GM19240 (cell line): Measurements from ENCODE around the gene PYGB.

Experiments used
- DNase-seq: peaks from one replicate; pipeline ENCODE4 v3.0.0; 2011; ENCODE audit warnings: low spot score; ENCODE audit not compliant: insufficient read length

The PYGB gene

DNA sequence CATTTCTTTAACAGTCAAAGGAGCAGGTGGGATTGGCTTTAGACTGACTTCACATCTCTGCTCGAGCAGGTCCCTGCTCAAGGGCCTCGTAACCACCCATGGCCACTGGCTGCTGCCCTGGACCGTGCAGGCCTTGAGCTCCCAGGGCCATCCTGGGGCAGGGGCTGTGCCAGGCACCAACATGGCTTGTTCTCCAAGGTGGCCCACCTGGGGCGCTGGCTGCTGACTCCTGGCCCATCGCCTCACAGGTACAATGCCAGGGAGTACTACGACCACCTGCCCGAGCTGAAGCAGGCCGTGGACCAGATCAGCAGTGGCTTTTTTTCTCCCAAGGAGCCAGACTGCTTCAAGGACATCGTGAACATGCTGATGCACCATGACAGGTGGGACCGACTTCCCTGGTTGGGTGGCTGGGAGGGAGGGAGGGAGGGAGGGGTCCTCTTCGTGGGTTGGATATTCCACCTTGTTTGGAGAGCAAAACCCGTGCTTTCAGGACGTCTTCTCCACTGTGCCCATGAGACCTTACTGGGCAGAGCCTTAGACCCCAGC lies 46.1 kb downstream of the PYGB start:
- no peak for DNase-seq

DNA sequence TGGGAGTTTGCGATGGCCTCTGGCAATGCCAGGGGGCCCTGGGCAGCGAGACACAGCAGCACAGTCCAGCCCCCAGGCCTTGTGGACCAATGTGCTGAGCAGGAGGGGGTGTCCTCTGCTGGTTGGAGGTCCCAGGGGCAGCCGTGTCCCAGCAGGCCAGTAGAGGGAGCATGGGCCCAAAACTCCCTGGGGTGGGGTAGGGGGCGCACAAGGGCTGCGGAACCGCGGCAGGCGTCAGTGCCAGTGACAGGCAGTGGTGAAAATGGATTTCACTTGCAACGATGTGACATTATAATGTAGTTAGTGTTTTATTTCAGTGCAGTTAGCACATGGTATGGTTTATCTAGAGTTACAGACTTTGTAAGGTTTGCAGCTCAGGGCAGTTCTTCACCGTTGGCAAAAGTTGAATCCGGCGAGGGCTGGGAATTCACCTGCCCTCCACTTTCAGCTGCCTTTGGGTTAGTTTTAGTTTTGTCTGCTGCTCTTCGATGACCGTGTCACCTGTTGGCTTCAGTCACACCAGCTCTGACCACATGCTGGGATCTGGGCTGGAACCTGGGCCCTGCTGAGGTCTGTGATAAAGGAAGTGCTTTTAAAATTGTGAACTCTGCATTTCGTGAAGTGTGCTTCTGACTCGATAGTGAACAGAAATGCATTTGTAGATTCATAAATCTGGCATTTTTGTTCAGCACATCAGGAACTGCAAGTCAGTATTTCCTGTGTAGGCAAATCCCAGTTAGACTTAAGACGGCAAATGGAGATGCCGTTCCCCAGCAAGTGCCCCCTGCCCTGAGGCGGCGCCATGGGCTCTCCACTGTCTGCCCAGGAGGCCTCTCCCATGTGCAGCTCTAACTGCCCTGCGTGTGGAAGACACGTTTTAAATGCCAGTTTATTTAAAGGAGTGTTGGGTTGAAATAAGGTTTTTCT lies 46.8 kb downstream of the PYGB start:
- DNase-seq: peak; percentile 58

- DNase-seq: no peak
Observed at GRCh38 chr20:25295386-25296093, 47.7 kb downstream of the PYGB start.

DNA sequence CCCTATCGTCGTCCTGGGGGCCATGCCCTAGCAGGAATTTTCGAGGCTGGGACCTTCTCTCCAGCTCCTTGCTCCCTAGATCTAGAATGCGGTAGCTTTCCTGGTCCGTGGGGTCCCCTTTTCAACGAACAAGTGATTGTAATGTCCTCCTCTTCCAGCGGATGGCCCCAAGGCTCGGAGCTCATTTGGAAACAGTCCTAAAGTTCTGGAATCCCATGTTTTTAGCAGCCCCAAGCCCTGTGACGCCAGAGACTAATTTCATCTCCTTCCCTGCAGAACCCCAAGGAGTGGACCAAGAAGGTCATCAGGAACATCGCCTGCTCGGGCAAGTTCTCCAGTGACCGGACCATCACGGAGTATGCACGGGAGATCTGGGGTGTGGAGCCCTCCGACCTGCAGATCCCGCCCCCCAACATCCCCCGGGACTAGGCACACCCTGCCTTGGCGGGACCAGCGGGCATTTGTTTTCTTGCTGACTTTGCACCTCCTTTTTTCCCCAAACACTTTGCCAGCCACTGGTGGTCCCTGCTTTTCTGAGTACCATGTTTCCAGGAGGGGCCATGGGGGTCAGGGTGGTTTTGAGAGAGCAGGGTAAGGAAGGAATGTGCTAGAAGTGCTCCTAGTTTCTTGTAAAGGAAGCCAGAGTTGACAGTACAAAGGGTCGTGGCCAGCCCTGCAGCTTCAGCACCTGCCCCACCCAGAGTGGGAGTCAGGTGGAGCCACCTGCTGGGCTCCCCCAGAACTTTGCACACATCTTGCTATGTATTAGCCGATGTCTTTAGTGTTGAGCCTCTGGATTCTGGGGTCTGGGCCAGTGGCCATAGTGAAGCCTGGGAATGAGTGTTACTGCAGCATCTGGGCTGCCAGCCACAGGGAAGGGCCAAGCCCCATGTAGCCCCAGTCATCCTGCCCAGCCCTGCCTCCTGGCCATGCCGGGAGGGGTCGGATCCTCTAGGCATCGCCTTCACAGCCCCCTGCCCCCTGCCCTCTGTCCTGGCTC lies 48.5 kb downstream of the PYGB start:
- DNase-seq: peak; percentile 76

GRCh38 chr20:25297141-25297905 lies 49.4 kb downstream of the PYGB start:
- DNase-seq: peak; percentile 78

DNA sequence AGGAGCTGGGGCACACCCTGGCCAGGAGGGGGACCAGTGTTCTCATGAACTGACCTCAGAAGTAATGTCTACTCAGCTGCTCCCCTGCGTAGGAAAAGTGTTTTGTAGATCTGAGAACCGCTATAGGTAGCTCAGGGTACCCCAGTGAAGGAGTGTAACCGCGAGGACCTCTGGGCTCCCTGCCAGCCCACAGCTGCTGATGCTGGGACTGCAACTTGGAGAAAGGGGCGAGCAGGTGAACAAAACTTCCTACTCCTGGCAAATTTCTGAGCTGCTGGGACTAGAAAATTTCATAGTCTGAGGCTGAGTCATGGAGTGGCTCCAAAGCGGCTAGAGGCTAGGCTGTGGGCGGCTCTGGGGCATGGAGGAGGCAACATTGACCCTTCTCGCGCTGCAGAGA lies 51.9 kb downstream of the PYGB start:
- no peak for DNase-seq

GRCh38 chr20:25300496-25301170 lies 52.7 kb downstream of the PYGB start:
- no peak for DNase-seq

DNA sequence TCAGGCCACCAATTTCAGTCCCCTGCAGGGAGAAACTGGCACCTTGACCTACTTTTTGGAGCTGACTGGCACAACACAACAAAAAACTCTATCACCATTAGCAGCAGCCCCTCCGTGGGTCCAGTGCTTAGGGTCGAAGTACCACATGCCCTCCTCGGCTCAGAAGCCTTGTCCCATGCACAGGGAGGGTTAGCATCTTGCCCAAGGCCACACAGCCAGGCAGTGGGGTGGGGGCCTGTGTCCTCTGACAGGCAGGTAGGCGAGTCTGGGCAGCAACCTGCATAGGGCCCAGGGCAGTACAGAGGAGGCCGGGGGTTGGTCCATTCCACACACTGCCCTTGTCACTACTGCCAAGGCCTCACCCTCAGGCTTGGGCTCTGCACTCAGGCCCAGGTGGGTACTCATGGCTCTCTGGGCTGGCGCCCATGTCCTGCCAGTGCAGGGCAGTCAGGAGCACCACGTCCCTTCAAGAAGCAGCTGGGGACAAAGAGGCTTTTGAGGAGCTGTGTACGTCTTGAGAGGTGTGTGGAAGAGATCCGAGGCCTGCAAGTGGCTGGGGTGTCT lies 53.6 kb downstream of the PYGB start:
- no peak for DNase-seq

- no peak for DNase-seq
Observed at GRCh38 chr20:25302596-25302995, 54.7 kb downstream of the PYGB start.

- no peak for DNase-seq
Observed at GRCh38 chr20:25303292-25304024, 55.6 kb downstream of the PYGB start.

GRCh38 chr20:25304025-25304549 lies 56.2 kb downstream of the PYGB start:
- no peak for DNase-seq

DNA sequence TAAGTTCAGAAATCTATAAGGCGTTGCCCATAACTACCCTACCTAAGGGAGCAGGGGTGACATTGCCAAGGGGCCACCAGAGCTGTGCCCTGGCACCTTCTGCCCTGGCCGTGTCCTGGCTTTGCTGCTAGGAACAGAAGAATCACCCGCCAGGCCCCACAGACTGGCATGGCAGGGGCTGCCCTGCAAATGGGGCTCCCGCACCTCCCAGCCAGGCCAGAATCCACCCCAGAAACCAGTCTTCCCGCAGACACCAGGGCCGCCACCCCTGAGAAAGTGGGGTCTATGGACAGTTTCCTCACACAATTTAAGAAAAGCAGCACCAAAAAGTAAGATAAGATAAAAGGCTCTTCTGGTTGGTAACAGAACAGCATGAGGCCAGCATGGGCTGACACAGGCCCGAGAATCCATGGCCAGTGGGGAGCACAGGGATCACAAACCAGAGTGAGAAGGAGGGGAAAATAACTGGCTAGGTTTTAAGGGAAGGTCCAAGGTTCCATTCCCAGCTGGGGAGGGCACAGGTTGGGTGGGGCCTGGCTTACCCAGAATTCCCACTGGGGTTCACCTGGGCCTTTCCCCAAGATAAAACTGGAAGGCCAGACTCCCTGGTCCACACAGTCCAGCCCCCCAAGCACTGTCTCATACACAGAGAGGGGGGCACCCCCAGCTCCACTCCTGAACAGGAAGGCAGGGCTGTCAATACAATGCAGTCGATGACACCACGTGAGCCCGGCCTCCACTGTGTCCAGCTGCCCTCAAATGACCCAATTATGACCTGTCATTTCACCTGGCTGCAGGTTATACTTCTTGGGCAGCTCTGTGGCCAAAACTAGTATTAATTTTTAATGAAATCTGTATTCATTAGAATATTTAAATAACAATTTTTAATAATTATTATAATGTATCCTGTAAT lies 59.4 kb downstream of the PYGB start:
- DNase-seq: no peak

DNA sequence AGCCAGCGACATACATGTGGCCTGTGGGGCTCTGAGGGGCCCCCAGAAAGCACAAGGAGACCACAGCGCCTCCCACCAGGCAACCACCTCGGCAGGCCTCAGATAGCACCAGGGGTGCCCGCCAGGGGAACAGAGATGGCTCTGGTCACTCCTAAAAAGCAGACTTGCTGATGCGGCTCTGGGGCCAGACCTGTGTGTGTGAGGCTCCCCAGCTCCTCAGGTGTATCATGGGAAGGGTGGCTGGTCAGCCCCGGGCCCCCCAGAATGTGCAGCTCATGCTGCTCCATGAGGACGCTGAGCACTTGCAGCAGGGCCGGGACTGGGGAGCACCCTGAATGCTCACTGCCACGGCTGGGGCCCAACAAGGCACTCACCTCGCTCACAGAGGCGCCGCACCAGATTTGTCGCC lies 60.2 kb downstream of the PYGB start:
- DNase-seq: no peak

GRCh38 chr20:25308671-25309394 lies 60.9 kb downstream of the PYGB start:
- DNase-seq: no peak

- no peak for DNase-seq
Observed at GRCh38 chr20:25309395-25310267, 61.7 kb downstream of the PYGB start.
